Parathyroid adenoma (tissue), 2 donors: ENCODE data around the gene ETS2.

Experiments used
- H2AFZ ChIP-seq: fragments of 300-600 bp; sonication (generic); one replicate; pipeline ENCODE4 v1.7.0; 2017; ENCODE audit warnings: antibody characterized with exemption, mild to moderate bottlenecking
- H3K27ac ChIP-seq: fragments of 300-600 bp; sonication (generic); one replicate; pipeline ENCODE4 v1.7.0; 2017
- H3K27me3 ChIP-seq: fragments of 300-600 bp; sonication (generic); one replicate; pipeline ENCODE4 v1.7.0; 2017; ENCODE audit warnings: low read length; ENCODE audit not compliant: control insufficient read depth, insufficient read depth
- H3K36me3 ChIP-seq: fragments of 300-600 bp; sonication (generic); one replicate; pipeline ENCODE4 v1.7.0; 2017; ENCODE audit warnings: low read length; ENCODE audit not compliant: control insufficient read depth, insufficient read depth
- H3K4me1 ChIP-seq: fragments of 300-600 bp; sonication (generic); one replicate; pipeline ENCODE4 v1.7.0; 2017; ENCODE audit warnings: control low read depth
- H3K4me2 ChIP-seq: fragments of 300-600 bp; sonication (generic); one replicate; pipeline ENCODE4 v1.7.0; 2017; ENCODE audit warnings: low read length
- H3K4me3 ChIP-seq: fragments of 300-600 bp; sonication (generic); one replicate; pipeline ENCODE4 v1.7.0; 2017; ENCODE audit warnings: low read depth, low read length
- H3K79me2 ChIP-seq: fragments of 300-600 bp; sonication (generic); one replicate; pipeline ENCODE4 v1.7.0; 2017; ENCODE audit warnings: control low read depth
- H3K9ac ChIP-seq: fragments of 300-600 bp; sonication (generic); one replicate; pipeline ENCODE4 v1.7.0; 2017; ENCODE audit warnings: mild to moderate bottlenecking
- H3K9me3 ChIP-seq: fragments of 300-600 bp; sonication (generic); one replicate; pipeline ENCODE4 v1.7.0; 2017; ENCODE audit warnings: low read length; ENCODE audit not compliant: control insufficient read depth
- CTCF ChIP-seq: fragments of 300-600 bp; sonication (generic); IDR thresholded peaks from one replicate; pipeline ENCODE4 v1.7.0; 2017; ENCODE audit warnings: antibody characterized with exemption, mild to moderate bottlenecking
- donor health status: primary hyperparathyroidism.

The ETS2 gene

GRCh38 chr21:38760017-38760761 lies 45.5 kb upstream of the ETS2 start:
- no peak overlapping the region for H3K4me2 ChIP-seq
- no peaks in the 10 kb centered on the region for H3K9me3 ChIP-seq
- no peaks in the 10 kb centered on the region for H3K36me3 ChIP-seq
- H3K79me2 ChIP-seq: no peaks in the 10 kb centered on the region
- no peaks in the 10 kb centered on the region for H3K27me3 ChIP-seq
- no peak overlapping the region for H3K27ac ChIP-seq
- H3K4me1 ChIP-seq: peaks cover 2% of the 10 kb centered on the region
- no peak for TF ChIP-seq CTCF
- no peak overlapping the region for H3K9ac ChIP-seq
- no peak overlapping the region for H2AFZ ChIP-seq
- no peak overlapping the region for H3K4me3 ChIP-seq

GRCh38 chr21:38760762-38761155 lies 45.0 kb upstream of the ETS2 start:
- Histone ChIP-seq H3K36me3 (no peaks in the 10 kb centered on the region), H3K27ac (no peak overlapping the region), H3K9ac (no peak overlapping the region), H3K79me2 (no peaks in the 10 kb centered on the region), H3K4me3 (no peak overlapping the region), H3K4me1 (peaks cover 2% of the 10 kb centered on the region), H3K9me3 (no peaks in the 10 kb centered on the region), H3K4me2 (no peak overlapping the region), H2AFZ (no peak overlapping the region), H3K27me3 (no peaks in the 10 kb centered on the region)
- no peak for TF ChIP-seq CTCF

GRCh38 chr21:38761531-38761930 lies 44.2 kb upstream of the ETS2 start:
- H3K79me2 ChIP-seq: no peaks in the 10 kb centered on the region
- no peaks in the 10 kb centered on the region for H3K36me3 ChIP-seq
- H3K9me3 ChIP-seq: no peaks in the 10 kb centered on the region
- no peak overlapping the region for H3K9ac ChIP-seq
- no peak for TF ChIP-seq CTCF
- H3K27me3 ChIP-seq: no peaks in the 10 kb centered on the region
- no peak overlapping the region for H3K4me2 ChIP-seq
- peaks cover 2% of the 10 kb centered on the region for H3K4me1 ChIP-seq
- no peak overlapping the region for H3K4me3 ChIP-seq
- no peak overlapping the region for H2AFZ ChIP-seq
- H3K27ac ChIP-seq: no peak overlapping the region

GRCh38 chr21:38765056-38765455 lies 40.7 kb upstream of the ETS2 start:
- H3K9me3 ChIP-seq: no peaks in the 10 kb centered on the region
- no peaks in the 10 kb centered on the region for H3K27me3 ChIP-seq
- no peak overlapping the region for H3K4me3 ChIP-seq
- no peak overlapping the region for H3K27ac ChIP-seq
- no peaks in the 10 kb centered on the region for H3K36me3 ChIP-seq
- no peak for TF ChIP-seq CTCF
- no peaks in the 10 kb centered on the region for H3K79me2 ChIP-seq
- no peaks in the 10 kb centered on the region for H3K4me1 ChIP-seq
- H3K9ac ChIP-seq: no peak overlapping the region
- H2AFZ ChIP-seq: no peak overlapping the region
- no peak overlapping the region for H3K4me2 ChIP-seq
